ENCODE measurements around the gene PHGDH. TPM values are rescaled to one million over a fixed set of nuclear protein-coding genes. Genes with fewer than 3 reads are reported as not detected.

Gene PHGDH
- total RNA-seq, 1 experiment from 2014 or later, result 592 TPM

- Mint-ChIP-seq H3K4me1 (peaks cover 16% of the 10 kb centered on the region), H3K27me3 (ENCODE audit: low read depth) (no peaks in the 10 kb centered on the region), H3K4me3 (no peak overlapping the region), H3K9me3 (no peaks in the 10 kb centered on the region), H3K36me3 (peaks cover 93% of the 10 kb centered on the region), H3K27ac (no peak overlapping the region)
- ATAC-seq, result no peak
- TF ChIP-seq RELA (CRISPR knock-in tag; IDR thresholded peaks at IDR 0.05; ENCODE audit: borderline replicate concordance), result no peak
- TF ChIP-seq ZMAT4 (CRISPR knock-in tag; IDR thresholded peaks at IDR 0.05), result no peak
- TF ChIP-seq ZNF232 (CRISPR knock-in tag; IDR thresholded peaks at IDR 0.05), result no peak
- no peak for TF ChIP-seq GABPB1 (CRISPR knock-in tag; IDR thresholded peaks at IDR 0.05)
- no peak for TF ChIP-seq TEAD4 (CRISPR knock-in tag; IDR thresholded peaks at IDR 0.05)
- no peak for TF ChIP-seq AR (CRISPR knock-in tag; IDR thresholded peaks at IDR 0.05)
- no peak for TF ChIP-seq ZNF425 (CRISPR knock-in tag; conservative IDR thresholded peaks at IDR 0.05)
- TF ChIP-seq MAX (CRISPR knock-in tag; IDR thresholded peaks at IDR 0.05), result no peak
- TF ChIP-seq, protein P1, sequence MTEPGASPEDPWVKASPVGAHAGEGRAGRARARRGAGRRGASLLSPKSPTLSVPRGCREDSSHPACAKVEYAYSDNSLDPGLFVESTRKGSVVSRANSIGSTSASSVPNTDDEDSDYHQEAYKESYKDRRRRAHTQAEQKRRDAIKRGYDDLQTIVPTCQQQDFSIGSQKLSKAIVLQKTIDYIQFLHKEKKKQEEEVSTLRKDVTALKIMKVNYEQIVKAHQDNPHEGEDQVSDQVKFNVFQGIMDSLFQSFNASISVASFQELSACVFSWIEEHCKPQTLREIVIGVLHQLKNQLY (CRISPR knock-in tag; IDR thresholded peaks at IDR 0.05), result no peak
- no peak for TF ChIP-seq ZNF671 (CRISPR knock-in tag; IDR thresholded peaks at IDR 0.05)
- no peak for TF ChIP-seq NR2C2 (CRISPR knock-in tag; IDR thresholded peaks at IDR 0.05)
- DNase-seq (ENCODE audit: low spot score), result no peak
- POLR2A ChIA-PET, result interaction anchor here (1.2 kb wide), 1 partner anchor 14 kb away, joined by 4 read pairs; no protein-coding TSS in a partner anchor
- CTCF ChIA-PET, result interaction anchor here (1.1 kb wide), 1 partner anchor 12 kb away, joined by 3 read pairs; no protein-coding TSS in a partner anchor
Measured at GRCh38 chr1:119731060-119731459, 19.3 kb downstream of the PHGDH start.

DNA sequence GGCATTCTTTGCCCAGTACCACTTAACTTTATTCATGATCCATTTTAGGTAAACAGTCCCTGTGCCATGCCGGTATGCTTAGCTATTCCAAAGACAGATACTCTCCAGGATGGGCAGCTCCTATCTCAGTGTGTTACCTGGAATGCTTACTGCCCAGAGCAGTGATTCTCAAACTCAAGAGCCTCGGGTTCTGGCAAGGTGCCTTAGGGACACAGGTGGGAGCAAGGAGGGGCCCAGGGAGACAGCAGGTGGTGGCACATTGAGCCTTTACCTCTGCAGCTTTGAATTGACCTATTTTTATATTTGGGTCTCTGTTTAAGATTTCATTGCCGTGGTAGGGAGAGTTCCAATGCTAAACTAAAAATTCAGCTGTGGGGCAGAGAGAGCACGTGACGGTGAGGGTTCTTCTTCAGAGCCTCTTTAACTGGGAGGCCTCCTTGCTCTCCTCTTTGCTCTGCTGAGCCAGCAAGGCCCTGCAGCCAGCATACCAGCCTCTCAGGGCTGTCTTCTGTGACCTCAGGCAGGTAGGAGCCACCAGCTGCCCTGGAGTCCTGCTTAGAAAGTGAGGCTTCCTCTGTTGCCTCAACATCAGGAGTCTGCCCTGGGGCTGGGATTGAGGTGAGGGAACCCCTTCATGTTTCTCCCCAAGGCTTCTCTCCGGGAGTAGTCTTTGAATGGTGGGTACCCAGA, 20.2 kb downstream of the PHGDH start:
- DNase-seq (ENCODE audit: low spot score) (no peak), ATAC-seq (no peak)
- Mint-ChIP-seq H3K27me3 (ENCODE audit: low read depth) (no peaks in the 10 kb centered on the region), H3K4me3 (no peak overlapping the region), H3K36me3 (peaks cover 93% of the 10 kb centered on the region), H3K9me3 (no peaks in the 10 kb centered on the region), H3K4me1 (peaks cover 15% of the 10 kb centered on the region), H3K27ac (no peak overlapping the region)
- TF ChIP-seq ZNF317 (CRISPR knock-in tag; IDR thresholded peaks at IDR 0.05; ENCODE audit: borderline replicate concordance, low read depth), result no peak
- TF ChIP-seq TCF7 (CRISPR knock-in tag; IDR thresholded peaks at IDR 0.05; ENCODE audit: low read depth), result no peak
- ChIA-PET CTCF (interaction anchor here (1.1 kb wide), 1 partner anchor 12 kb away, joined by 3 read pairs; no protein-coding TSS in a partner anchor), POLR2A (interaction anchor here (1.2 kb wide), 1 partner anchor 13 kb away, joined by 4 read pairs; no protein-coding TSS in a partner anchor)

DNA sequence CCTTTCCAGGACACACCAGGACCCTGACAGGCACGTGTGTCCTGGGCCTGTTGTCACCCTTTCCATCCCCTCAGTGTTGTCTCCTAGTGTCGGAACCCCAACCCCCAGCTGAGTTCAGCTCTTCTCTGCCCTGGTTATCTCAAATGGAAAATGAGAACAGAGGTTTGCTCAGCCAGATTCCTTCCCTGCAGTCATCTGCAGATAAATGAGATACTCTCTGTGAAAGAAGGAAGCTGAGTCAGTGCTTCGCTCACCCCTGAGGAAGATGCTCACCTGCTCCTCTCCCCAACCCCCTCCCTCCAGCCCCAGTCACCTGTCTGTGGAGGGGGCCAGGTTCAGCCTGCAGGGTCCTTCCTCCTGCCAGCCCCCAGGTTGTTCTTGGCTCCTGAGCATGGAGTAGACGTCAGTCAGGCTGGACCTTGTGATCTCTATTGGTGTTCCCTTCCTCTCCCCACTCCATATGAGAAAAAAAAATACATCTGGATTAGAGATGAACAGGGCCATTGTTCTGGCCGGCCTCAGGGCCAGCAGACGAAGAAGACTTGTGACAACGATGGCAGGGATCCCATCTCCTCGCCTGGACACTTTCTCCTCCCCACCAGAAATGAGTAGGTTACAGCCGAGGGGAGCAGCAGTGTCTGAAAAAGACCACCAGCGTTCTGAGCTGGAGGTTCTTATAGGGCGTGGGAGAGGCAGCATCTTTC, 20.9 kb downstream of the PHGDH start:
- DNase-seq (ENCODE audit: low spot score), result no peak
- ChIA-PET POLR2A (interaction anchor here (0.9 kb wide), 1 partner anchor 9 kb away, joined by 4 read pairs; no protein-coding TSS in a partner anchor), CTCF (no interaction called here)
- H3K4me3 Mint-ChIP-seq, result no peak overlapping the region
- no peaks in the 10 kb centered on the region for H3K9me3 Mint-ChIP-seq
- ATAC-seq, result no peak
- H3K27ac Mint-ChIP-seq, result no peak overlapping the region
- H3K4me1 Mint-ChIP-seq, result peaks cover 9% of the 10 kb centered on the region
- H3K27me3 Mint-ChIP-seq (ENCODE audit: low read depth), result no peaks in the 10 kb centered on the region
- H3K36me3 Mint-ChIP-seq, result peaks cover 92% of the 10 kb centered on the region
- TF ChIP-seq NR2C2 (CRISPR knock-in tag; IDR thresholded peaks at IDR 0.05) (no peak), NR3C1 (CRISPR knock-in tag; conservative IDR thresholded peaks at IDR 0.05; ENCODE audit: low read depth) (no peak), TCF7 (CRISPR knock-in tag; IDR thresholded peaks at IDR 0.05; ENCODE audit: low read depth) (no peak), SP1 (CRISPR knock-in tag; conservative IDR thresholded peaks at IDR 0.05) (no peak), ARID4B (CRISPR knock-in tag; IDR thresholded peaks at IDR 0.05; ENCODE audit: borderline replicate concordance) (no peak), OVOL2 (CRISPR knock-in tag; IDR thresholded peaks at IDR 0.05; ENCODE audit: borderline replicate concordance) (no peak), CREM (CRISPR knock-in tag; IDR thresholded peaks at IDR 0.05) (no peak)
- TF ChIP-seq, protein P2, sequence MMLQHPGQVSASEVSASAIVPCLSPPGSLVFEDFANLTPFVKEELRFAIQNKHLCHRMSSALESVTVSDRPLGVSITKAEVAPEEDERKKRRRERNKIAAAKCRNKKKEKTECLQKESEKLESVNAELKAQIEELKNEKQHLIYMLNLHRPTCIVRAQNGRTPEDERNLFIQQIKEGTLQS (CRISPR knock-in tag; conservative IDR thresholded peaks at IDR 0.05), result no peak
